Raji (cell line): ENCODE measurements around the gene CACNA1H.

Source experiments
- POLR2A ChIP-seq: IDR thresholded peaks from 2 replicates; pipeline ENCODE4 v1.6.1; 2011; ENCODE audit warnings: low read depth, low read length, control low read depth; ENCODE audit not compliant: insufficient read depth

The CACNA1H gene

DNA sequence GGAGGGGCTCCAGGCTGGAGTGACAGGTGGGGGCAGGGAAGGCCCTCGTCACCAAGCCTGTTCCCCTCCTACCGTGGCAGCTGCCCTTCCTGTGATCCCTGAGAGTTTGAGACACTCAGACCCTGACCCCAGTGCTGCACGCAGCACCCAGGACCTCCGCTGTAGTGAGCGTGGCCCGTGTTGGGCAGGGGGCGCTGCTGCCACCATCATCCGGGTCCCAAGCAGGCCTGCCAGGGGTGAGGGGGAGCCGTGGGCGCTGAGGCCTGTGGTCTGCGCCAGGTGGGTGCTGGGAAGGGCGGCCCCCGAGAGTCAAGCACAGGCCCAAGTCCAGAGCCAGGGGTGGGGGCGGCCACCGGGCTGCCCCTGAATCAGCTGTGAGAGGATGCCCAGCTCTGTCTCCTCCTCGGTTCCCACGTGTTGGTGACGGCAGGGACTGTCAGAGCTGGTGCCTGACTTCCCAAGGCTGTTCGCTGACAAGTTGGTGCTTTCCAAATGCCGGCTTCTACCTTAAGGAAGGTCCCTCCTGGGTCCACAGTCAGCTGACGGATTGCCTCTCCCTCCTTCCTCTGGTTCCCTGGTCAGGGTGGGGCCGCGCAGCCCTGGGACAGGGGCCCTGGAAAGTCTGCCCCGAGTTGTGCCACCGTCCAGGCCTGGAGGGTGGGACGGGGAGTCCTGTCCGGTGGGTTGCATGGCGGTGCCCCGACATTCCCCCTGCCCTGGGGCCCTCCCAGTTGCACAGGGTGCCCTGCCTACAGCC, 41.1 kb downstream of the CACNA1H start:
- TF ChIP-seq POLR2A: no peak

DNA sequence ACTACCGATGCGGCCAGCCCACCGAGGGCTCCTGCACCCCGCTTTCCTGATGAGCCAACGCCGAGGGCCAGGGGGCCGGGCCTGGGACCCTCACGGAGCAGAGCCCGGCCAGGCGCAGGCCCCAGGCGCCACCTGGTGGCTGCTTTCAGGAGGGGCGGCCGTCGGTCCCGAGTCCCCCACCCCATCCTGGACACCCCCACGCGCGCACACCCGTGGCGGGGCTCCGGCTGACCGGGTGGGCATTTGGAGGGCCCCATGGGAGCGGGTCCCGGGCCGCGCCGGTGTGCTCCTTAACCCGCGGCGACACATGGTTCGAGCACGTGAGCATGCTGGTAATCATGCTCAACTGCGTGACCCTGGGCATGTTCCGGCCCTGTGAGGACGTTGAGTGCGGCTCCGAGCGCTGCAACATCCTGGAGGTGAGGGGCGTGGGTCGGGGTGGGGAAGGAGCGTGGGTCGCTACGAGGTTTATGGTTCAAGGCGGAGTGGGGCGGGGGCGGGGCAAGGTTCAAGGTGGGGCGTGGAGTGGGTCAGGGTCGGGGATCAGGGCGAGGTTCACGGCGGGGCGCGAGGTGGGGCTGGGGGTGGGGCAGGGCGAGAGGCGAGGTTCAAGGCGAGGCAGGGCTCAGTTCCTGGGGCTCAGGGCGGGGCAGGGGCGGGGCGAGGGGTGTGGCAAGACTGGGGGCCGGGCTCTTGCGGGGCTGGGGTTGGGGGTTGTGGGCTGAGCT, 41.9 kb downstream of the CACNA1H start:
- no peak for TF ChIP-seq POLR2A

DNA sequence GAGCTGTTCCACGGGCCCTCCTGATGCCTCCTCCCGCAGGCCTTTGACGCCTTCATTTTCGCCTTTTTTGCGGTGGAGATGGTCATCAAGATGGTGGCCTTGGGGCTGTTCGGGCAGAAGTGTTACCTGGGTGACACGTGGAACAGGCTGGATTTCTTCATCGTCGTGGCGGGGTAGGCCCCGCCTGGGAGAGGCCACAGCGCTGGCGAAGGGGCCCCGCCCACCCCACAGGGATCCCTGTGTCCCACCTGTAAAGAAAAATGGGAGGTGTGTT, 42.4 kb downstream of the CACNA1H start:
- TF ChIP-seq POLR2A: no peak

DNA sequence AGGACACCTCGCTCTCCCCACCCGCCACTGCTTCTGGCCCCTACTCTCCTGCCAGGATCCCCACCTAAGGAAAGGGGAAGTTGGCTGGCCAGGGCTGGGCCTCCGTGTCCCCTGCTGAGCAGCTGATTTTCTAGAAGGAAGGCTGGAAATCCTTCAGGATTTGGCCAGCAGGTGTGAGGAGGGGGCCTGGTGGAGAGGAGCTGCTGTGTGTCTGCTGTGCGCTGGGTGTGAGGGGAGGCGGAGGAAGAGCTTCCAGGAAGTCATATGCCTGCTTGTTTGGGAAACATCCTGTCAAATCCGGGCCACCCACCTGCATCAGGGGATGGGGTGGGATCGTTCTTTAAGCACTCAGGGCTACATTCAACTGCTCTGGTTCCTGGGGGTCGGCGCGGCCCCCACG, 43.6 kb downstream of the CACNA1H start:
- no peak for TF ChIP-seq POLR2A

DNA sequence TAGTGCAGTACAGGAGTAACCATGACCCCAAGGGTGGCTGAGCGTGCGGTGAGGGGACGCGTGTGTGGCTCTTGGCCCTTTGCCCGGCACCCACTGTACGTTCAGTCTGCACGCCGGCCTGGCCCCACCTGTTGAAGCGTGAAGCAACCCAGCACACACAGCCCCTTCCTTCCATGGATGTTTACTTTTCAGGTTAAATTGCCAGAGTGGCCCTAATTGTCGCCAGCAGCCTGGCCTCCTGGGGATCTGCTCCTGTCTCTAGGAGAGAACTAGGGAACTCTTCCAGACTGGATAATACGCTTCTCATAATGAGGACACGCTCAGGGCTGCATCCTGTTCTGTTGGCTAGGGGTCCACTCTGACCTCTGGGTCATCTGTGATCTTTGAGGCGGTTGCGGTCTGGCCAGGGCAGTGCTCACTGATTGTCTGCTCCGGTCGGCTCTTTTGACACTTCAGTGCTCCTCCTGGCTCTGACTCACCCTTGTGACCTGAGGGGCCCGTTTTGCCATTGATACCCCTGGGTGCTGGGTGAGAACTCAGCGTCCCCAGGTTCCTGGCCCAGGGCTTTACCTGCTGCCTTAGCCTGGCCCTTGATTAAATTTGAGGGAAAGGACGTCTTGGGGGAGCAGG, 44.4 kb downstream of the CACNA1H start:
- TF ChIP-seq POLR2A: no peak

DNA sequence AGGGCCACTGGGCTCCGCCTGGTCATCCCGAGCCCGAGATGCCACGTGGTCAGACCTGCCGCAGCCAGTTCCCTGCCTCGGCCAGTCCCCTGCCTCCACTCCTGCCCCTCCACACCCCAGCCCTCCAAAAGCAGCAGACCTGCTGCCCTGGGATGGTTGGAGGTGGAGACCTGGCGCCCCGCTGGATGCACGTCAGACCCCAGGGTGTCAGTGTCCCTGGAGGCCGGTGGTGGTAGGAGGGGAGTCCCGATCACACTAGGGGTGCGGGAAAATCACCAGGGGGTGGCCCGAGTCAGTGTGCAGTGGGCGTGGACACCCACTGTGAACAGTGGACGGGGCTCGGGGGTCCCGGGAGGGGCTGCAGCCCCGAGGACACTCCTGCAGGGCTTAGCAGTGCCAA, 45.3 kb downstream of the CACNA1H start:
- TF ChIP-seq POLR2A: no peak

DNA sequence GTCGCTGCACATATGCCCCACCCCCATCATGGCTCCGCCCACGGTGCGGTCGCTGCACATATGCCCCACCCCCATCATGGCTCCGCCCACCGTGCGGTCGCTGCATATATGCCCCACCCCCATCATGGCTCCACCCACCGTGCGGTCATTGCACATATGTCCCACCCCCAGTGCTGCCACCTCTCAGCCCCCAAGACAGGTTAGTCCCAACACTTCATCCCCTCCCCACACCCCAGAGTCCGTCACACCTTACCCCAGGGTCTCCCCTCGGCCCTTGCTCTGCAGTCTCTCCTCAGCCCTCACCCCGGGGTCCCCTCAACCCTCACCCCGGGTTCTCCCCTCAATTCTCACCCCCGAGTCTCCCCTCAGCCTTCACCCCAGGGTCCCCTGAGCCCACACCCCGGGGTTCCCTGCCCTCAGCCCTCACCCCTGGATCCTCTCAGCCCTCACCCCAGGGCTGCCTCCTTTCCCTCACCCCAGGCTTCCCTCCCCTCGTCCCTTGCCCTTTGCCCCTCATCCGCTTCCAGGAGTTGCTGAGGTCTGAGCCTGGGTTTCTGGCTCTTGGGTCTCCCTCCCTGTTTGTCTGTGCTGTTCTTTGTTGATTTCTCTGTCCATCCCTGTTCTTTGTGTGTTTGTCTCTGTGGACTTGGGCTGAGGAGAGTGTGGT, 46.6 kb downstream of the CACNA1H start:
- TF ChIP-seq POLR2A: no peak

DNA sequence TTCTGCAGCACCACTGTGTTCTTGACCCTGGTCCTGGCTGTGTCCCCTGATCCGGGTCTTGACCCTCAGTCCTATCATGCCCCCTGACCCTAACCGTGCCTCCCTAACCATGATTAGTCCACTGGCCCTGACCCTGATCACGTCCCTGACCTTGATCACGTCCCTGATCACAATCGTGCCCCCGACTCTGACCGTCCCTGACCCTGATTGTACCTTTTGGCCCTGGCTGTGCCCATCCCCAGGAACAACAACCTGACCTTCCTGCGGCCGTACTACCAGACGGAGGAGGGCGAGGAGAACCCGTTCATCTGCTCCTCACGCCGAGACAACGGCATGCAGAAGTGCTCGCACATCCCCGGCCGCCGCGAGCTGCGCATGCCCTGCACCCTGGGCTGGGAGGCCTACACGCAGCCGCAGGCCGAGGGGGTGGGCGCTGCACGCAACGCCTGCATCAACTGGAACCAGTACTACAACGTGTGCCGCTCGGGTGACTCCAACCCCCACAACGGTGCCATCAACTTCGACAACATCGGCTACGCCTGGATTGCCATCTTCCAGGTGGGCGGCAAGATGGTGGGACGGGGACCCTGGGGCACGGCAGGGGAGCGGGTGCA, 47.2 kb downstream of the CACNA1H start:
- no peak for TF ChIP-seq POLR2A

DNA sequence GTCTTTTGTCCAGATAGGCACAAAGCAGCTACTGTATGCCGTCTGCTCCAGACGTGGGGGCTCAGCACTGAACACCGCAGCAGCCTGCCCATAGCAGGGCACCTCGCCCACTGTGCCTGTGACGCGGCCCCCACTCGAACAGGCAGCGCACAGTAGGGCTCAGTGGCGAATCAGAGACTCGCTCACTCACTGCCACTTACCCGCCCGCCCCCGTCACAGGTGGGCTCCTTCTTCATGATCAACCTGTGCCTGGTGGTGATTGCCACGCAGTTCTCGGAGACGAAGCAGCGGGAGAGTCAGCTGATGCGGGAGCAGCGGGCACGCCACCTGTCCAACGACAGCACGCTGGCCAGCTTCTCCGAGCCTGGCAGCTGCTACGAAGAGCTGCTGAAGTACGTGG, 48.5 kb downstream of the CACNA1H start:
- no peak for TF ChIP-seq POLR2A

DNA sequence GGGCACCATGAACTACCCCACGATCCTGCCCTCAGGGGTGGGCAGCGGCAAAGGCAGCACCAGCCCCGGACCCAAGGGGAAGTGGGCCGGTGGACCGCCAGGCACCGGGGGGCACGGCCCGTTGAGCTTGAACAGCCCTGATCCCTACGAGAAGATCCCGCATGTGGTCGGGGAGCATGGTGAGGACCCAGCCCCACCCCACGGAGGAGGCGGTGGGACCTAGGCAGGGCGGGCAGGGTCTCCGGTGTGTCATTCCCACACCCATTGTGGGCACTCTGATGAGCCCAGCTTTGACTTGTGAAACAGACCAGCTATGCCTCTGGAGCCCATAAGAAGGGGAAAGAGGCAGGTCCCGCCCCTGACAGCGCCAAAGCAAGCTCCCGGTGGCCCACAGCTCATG, 49.4 kb downstream of the CACNA1H start:
- TF ChIP-seq POLR2A: no peak

DNA sequence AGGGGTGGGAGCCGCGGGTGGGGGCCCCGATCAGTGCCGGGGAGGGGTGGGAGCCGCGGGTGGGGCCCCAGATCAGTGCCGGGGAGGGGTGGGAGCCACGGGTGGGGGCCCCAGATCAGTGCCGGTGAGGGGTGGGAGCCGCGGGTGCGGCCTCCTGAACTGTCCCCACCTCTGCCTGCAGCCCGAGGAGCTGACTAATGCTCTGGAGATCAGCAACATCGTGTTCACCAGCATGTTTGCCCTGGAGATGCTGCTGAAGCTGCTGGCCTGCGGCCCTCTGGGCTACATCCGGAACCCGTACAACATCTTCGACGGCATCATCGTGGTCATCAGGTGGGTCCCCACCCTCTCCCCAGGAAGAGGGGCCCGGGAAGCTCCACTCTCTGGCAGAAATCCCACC, 52.0 kb downstream of the CACNA1H start:
- TF ChIP-seq POLR2A: no peak

DNA sequence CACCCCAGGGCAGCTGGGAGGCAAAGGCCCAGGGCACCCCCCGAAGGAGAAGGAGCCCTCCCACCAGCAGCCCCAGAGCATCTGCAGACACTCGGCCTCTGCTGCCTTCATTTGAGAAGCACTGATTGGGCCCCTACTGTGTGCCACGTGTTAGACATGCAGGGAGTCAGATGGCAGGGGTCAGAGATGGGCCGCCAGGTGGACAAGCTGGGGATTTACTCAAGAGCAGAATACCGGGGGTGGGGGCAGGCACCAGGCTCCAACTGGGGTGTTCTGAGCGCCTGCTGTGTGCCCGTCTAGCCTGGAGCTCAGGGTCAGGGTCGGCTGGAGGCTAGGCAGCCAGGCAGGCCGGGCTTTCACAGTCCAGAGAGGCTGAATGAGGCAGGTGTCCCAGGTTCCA, 53.4 kb downstream of the CACNA1H start:
- no peak for TF ChIP-seq POLR2A

DNA sequence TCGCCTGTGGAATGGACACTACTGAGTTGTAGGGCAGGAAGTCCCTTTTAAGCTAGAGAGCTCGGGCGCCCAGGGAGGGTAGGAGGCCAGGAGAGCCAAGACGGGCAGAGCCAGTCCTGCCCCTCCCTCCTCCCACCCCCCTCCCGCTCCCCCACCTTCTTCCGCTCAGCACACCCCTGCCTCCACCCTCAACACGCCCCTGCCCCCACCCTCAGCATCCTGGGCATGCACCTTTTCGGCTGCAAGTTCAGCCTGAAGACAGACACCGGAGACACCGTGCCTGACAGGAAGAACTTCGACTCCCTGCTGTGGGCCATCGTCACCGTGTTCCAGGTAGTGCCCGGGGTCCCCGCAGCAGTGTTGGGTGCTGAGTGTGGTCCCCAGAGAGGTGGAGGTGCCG, 53.9 kb downstream of the CACNA1H start:
- TF ChIP-seq POLR2A: no peak

DNA sequence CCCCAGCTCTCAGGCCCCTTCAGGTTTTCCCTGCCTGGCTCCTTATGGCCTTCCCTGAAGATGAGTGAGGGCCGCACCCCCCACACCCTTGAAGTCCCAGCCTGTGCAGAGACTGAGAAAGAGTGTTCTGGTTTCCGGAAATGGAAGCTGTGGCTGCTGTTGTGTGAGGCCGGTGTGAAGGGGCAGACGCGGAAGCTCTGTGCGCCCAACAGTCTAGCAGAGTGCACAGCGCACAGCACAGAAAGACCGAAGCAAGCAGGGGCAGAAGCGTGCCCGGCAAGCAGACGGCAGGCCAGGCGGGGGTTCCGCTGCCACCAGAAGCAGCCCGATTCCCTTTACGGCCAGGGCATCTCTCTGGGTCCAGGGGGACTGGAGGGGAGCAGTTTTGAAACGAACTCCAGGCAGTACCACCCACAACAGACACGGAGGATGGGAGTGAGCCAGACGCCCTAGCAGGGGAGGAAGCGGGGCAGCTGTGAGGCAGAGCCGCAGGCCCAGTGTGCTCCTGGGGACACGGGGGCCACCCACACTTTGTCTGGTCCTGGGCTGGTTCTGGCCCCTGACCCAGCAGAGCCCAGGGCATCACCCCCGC, 55.4 kb downstream of the CACNA1H start:
- TF ChIP-seq POLR2A: no peak

DNA sequence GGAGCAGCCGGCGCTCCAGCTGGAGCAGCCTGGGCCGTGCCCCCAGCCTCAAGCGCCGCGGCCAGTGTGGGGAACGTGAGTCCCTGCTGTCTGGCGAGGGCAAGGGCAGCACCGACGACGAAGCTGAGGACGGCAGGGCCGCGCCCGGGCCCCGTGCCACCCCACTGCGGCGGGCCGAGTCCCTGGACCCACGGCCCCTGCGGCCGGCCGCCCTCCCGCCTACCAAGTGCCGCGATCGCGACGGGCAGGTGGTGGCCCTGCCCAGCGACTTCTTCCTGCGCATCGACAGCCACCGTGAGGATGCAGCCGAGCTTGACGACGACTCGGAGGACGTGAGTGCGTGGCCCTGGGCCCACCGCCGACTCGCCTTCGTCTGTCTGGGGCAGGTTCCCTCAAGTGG, 56.2 kb downstream of the CACNA1H start:
- no peak for TF ChIP-seq POLR2A

DNA sequence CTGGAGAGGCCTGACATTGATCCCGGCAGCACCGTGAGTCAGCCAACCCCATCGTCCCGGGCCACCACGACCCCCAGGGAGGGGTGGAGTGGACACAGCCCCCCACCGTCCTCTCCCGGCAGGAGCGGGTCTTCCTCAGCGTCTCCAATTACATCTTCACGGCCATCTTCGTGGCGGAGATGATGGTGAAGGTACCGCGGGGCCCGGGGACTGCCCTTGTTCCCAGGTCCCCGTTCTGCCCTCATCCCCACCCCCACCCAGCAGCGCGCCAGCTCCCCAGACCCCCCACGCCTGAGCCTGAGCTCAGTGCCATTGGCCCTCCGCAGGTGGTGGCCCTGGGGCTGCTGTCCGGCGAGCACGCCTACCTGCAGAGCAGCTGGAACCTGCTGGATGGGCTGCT, 57.6 kb downstream of the CACNA1H start:
- no peak for TF ChIP-seq POLR2A
